VCaP (cell line): Measurements from ENCODE around the gene NEK5.

ENCODE experiments used
- H3K27ac ChIP-seq: fragments of 450-650 bp; 2 replicates; pipeline ENCODE4 v1.5.1; 2017
- TF ChIP-seq, protein P1 (sequence below): fragments of 450-650 bp; conservative IDR thresholded peaks from 2 replicates; pipeline ENCODE4 v1.5.1; 2017; ENCODE audit warnings: mild to moderate bottlenecking, moderate library complexity

Gene NEK5

DNA sequence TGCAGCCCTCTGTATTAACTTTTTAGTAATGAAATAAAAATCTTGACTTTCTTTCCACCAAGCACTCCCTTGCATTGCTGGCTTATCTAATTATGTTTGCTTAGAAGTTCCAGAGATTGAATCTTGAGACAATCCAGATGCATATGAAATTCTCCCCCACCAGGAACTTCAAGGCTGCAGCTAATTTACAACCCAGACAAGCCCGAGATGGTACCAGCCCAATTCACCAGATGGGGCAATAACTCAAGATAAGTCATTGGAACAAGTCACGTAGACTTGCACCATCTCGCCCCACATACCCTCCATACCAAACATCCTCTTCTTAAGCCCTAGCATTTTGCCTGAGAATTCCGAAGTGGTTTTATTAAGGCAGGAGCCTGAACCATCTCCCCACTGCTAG lies 75.4 kb downstream of the NEK5 start:
- no peak overlapping the region for H3K27ac ChIP-seq
- TF ChIP-seq, protein P1, sequence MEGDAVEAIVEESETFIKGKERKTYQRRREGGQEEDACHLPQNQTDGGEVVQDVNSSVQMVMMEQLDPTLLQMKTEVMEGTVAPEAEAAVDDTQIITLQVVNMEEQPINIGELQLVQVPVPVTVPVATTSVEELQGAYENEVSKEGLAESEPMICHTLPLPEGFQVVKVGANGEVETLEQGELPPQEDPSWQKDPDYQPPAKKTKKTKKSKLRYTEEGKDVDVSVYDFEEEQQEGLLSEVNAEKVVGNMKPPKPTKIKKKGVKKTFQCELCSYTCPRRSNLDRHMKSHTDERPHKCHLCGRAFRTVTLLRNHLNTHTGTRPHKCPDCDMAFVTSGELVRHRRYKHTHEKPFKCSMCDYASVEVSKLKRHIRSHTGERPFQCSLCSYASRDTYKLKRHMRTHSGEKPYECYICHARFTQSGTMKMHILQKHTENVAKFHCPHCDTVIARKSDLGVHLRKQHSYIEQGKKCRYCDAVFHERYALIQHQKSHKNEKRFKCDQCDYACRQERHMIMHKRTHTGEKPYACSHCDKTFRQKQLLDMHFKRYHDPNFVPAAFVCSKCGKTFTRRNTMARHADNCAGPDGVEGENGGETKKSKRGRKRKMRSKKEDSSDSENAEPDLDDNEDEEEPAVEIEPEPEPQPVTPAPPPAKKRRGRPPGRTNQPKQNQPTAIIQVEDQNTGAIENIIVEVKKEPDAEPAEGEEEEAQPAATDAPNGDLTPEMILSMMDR: no peak

DNA sequence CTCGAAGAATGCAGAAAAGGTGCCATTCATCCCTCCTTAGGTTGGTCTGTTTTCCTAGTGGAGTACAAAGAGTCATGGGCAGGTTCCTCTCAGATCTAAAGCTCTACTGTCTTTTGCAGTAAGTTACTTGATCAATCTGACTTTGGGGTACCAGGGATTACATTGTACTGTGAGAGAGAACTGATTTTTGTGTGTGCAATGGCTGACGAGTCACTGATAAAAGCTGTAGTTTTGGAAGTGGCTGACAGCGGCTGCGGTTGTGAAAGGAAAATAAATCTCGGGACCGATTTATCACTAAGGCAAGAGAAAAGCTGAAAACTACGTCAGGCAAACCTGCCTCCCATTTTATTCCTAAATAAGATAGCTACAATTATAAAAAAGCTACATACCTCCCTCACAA lies 77.5 kb downstream of the NEK5 start:
- TF ChIP-seq, protein P1: no peak
- no peak overlapping the region for H3K27ac ChIP-seq

DNA sequence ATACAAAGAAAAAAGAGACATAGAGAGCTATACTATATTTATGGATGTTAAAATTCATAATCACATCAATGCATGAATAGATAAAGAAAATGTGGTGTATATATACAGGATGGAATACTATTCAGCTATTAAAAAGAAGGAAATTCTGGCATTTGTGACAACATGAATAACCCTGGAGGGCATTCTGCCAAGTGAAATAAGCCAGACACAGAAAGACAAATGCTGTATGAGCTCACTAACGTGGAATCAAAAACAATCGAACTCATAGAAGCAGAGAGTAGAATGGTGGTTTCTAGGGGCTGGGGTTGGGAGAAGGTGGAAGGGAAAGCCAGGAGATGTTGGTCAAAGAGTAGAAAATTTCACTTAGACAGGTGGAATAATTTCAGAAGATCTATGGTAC lies 80.4 kb downstream of the NEK5 start:
- TF ChIP-seq, protein P1: no peak
- H3K27ac ChIP-seq: no peak overlapping the region

DNA sequence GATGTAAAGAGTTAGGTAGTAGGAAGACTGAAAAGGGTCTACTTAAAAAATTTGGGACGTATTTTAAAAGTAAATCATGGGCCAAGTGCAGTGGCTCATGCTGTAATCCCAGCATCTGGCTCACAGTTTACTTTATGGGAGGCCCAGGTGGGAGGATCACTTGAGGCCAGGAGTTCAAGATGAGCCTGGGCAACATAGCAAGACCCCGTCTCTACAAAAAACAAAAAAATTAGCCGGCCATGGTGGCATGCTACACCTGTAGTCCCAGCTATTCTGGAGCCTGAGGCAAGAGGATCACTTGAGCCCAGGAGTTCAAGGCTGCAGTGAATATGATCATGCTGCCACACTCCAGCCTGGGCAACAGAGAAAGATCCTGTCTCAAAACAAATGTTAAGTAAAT lies 81.4 kb downstream of the NEK5 start:
- no peak overlapping the region for H3K27ac ChIP-seq
- TF ChIP-seq, protein P1: no peak

DNA sequence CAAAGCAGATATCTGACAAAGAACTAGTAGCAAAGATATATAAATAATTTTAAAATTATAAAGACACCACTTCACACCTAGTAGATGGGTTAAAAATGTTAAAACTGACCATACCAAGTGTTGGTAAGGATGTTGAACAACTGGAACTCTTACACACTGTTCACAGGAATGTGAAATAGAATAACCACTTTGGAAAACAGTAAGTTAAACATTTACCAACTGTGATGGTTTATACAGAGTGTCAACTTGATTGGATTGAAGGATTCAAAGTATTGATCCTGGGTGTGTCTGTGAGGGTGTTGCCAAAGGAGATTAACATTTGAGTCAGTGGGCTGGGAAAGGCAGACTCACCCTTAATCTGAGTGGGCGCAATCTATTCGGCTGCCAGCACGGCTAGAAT lies 85.2 kb downstream of the NEK5 start:
- TF ChIP-seq, protein P1: no peak
- H3K27ac ChIP-seq: no peak overlapping the region

DNA sequence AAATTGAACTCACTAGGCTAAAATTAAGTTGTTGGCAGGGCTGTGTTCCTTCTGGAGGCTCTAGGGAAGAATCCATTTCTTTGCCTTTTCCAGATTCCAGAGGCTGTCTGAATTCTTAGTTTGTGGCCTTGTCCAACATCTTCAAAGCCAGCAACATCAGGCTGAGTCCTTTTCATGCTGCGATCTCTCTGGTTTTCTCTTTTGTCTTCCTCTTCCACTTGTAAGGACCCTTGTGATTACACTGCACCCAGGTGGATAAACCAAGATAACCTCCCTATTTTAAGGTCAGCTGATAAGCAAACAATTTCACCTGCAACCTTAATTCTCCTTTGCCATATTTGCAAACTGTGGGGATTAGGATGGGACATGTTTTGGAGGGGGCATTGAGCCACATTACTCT lies 92.8 kb downstream of the NEK5 start:
- TF ChIP-seq, protein P1: no peak
- peak overlapping the region; percentile 70 for H3K27ac ChIP-seq

DNA sequence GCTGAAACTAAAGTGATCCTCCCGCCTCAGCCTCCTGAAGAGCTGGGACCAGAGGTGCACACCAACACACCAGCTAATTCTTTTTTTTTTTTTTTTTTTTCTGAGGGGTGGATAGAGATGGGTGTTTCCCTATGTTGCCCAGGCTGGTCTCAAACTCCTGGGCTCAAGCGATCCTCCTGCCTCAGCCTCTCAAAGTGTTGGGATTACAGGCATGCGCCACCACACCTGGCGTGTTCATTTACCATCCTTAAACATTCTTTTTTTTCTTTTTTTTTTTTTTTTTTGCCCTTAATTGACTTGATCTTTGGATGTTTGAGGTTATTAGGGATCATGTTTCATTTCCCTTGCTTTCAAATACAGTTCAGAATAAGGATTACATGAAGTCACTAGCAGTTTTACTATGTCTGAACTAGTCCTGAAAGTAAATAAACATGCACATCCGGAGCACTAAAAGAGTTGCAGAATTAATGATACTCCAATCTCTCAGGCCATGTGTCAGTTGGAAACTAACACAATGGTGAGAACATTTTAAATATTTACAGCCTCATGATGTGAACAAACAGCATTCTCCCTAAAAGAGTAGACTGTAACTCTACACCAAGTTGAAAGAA lies 94.2 kb downstream of the NEK5 start:
- peak overlapping the region; percentile 70 for H3K27ac ChIP-seq
- TF ChIP-seq, protein P1: no peak
